ENCODE data around the gene SHMT2. TPM values are rescaled to one million over a fixed set of nuclear protein-coding genes. Genes with fewer than 3 reads are reported as not detected.

SHMT2 gene
- total RNA-seq, 1 experiment from 2014 or later, result 227 TPM

DNA sequence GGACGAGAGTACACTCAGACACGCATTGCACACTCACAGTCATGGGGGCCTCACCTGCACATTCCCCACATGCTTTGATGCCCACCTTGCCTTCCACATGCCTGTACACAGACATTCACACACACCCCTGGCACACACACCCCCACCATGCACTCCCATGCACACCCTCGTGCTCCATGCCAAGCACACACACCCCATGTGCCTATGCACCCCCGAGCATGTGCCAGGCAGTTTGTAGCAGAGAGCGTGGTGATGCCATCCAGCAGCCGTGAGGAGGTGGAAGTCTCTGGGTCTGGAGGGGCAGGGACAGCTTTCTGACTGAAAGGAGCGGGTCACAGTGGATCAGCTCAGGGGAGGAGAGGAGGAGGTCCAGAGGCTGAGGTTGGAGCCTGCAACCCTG lies 23.6 kb upstream of the SHMT2 start:
- intact Hi-C loops (cut with micrococcal nuclease; ENCODE audit: unreplicated experiment), result no loop called here
- no peaks in the 10 kb centered on the region for H4K20me1 ChIP-seq (ENCODE audit: insufficient read depth)
- H3K4me2 ChIP-seq, result no peak overlapping the region
- no peak for DNase-seq
- no TSS peak for BruUV-seq (replicated peaks)
- CTCF ChIA-PET, result no interaction called here
- H3K79me2 ChIP-seq (ENCODE audit: low read depth), result no peaks in the 10 kb centered on the region
- no peak overlapping the region for H3K4me3 ChIP-seq
- no peaks in the 10 kb centered on the region for H3K4me1 ChIP-seq (replicated peaks; ENCODE audit: insufficient read depth)
- H2AFZ ChIP-seq, result no peak overlapping the region
- no peaks in the 10 kb centered on the region for H3F3A ChIP-seq (ENCODE audit: insufficient read depth, low read depth)
- TF ChIP-seq EZH2 (IDR thresholded peaks at IDR 0.05; ENCODE audit: low read depth) (no peak), CTCF (conservative IDR thresholded peaks at IDR 0.05) (no peak)
- H3K27ac ChIP-seq, result no peak overlapping the region
- POLR2A ChIA-PET (ENCODE audit: unreplicated experiment), result no interaction called here
- no peaks in the 10 kb centered on the region for H3K9me3 ChIP-seq (ENCODE audit: insufficient read depth, low read depth)
- no peaks in the 10 kb centered on the region for H3K9me2 ChIP-seq (ENCODE audit: insufficient read depth)
- H3K27me3 ChIP-seq (ENCODE audit: insufficient read depth, low read depth), result no peaks in the 10 kb centered on the region
- H3K36me3 ChIP-seq (ENCODE audit: low read depth), result no peaks in the 10 kb centered on the region

DNA sequence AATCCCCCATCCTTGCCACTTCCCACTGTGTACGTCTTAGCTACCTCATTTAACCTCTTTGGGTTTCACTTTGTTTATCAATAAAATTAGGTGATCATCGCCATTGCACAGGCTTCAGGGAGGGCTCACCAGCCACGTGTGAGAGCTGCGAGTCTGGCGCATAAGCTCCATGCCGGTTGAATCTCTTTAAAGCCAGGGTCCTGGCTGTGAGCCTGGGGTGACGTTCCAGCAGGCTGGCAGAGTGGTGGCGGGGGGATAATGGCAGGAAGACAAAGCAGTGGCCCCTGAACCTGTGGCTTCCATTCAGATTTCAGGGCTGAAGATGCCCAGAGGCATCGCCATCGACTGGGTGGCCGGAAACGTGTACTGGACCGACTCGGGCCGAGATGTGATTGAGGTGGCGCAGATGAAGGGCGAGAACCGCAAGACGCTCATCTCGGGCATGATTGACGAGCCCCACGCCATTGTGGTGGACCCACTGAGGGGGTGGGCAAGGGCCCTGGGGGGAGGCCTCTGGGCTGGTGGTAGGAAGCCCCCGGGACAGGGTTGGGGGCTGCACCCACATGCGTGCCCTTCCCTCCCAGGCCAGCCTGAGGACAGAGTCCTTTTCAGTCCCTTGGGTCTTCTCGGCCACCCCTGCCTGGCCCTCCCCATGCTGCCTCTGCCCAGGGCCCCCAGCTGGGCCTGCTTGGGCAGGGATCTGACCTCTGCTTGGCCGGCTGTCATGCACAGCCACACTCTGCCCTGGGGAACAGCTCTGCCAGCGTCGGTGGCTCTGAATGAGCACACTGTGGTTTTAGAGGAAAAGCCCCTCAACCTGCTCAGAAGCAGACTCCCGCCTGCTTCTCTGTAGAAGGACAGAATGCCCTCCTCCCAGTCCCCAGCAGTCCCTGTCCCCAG lies 21.5 kb upstream of the SHMT2 start:
- CTCF ChIA-PET, result no interaction called here
- TF ChIP-seq EZH2 (IDR thresholded peaks at IDR 0.05; ENCODE audit: low read depth), result no peak
- TF ChIP-seq CTCF (conservative IDR thresholded peaks at IDR 0.05), result no peak

GRCh38 chr12:57208631-57209282 lies 20.8 kb upstream of the SHMT2 start:
- H3K4me1 ChIP-seq (replicated peaks; ENCODE audit: insufficient read depth), result peaks cover 4% of the 10 kb centered on the region
- intact Hi-C loops (cut with micrococcal nuclease; ENCODE audit: unreplicated experiment), result no loop called here
- DNase-seq, result no peak
- H3F3A ChIP-seq (ENCODE audit: insufficient read depth, low read depth), result peaks cover 4% of the 10 kb centered on the region
- CTCF ChIA-PET, result no interaction called here
- H4K20me1 ChIP-seq (ENCODE audit: insufficient read depth), result no peaks in the 10 kb centered on the region
- H3K27me3 ChIP-seq (ENCODE audit: insufficient read depth, low read depth), result no peaks in the 10 kb centered on the region
- no TSS peak for BruUV-seq (replicated peaks)
- no peaks in the 10 kb centered on the region for H3K79me2 ChIP-seq (ENCODE audit: low read depth)
- H3K9me2 ChIP-seq (ENCODE audit: insufficient read depth), result no peaks in the 10 kb centered on the region
- no peaks in the 10 kb centered on the region for H3K36me3 ChIP-seq (ENCODE audit: low read depth)
- POLR2A ChIA-PET (ENCODE audit: unreplicated experiment), result no interaction called here
- no peak overlapping the region for H3K4me2 ChIP-seq
- no peak overlapping the region for H2AFZ ChIP-seq
- no peak overlapping the region for H3K4me3 ChIP-seq
- no peak for TF ChIP-seq EZH2 (IDR thresholded peaks at IDR 0.05; ENCODE audit: low read depth)
- no peak overlapping the region for H3K27ac ChIP-seq
- H3K9me3 ChIP-seq (ENCODE audit: insufficient read depth, low read depth), result no peaks in the 10 kb centered on the region

More for the DNA sequence above, 21.5 kb upstream of the SHMT2 start:
- no peak overlapping the region for H3K4me2 ChIP-seq
- H2AFZ ChIP-seq, result no peak overlapping the region
- H3K9me2 ChIP-seq (ENCODE audit: insufficient read depth), result no peaks in the 10 kb centered on the region
- H3K4me3 ChIP-seq, result no peak overlapping the region
- H3K27me3 ChIP-seq (ENCODE audit: insufficient read depth, low read depth), result no peaks in the 10 kb centered on the region
- intact Hi-C loops (cut with micrococcal nuclease; ENCODE audit: unreplicated experiment), result no loop called here
- no peaks in the 10 kb centered on the region for H3F3A ChIP-seq (ENCODE audit: insufficient read depth, low read depth)
- no peak overlapping the region for H3K27ac ChIP-seq
- no peak for DNase-seq
- no TSS peak for BruUV-seq (replicated peaks)
- POLR2A ChIA-PET (ENCODE audit: unreplicated experiment), result no interaction called here
- H3K9me3 ChIP-seq (ENCODE audit: insufficient read depth, low read depth), result no peaks in the 10 kb centered on the region
- no peaks in the 10 kb centered on the region for H3K4me1 ChIP-seq (replicated peaks; ENCODE audit: insufficient read depth)
- no peaks in the 10 kb centered on the region for H4K20me1 ChIP-seq (ENCODE audit: insufficient read depth)
- H3K36me3 ChIP-seq (ENCODE audit: low read depth), result no peaks in the 10 kb centered on the region
- H3K79me2 ChIP-seq (ENCODE audit: low read depth), result no peaks in the 10 kb centered on the region

All from PC-9 (cell line).